GM21737 (cell line): Measurements from ENCODE around the gene TMEM213.

ENCODE experiments used
- ATAC-seq: cut with Tn5 transposase; IDR thresholded peaks from one replicate; pipeline ENCODE4 v1.9.1; 2021; ENCODE audit warnings: mild to moderate bottlenecking, moderate library complexity; ENCODE audit not compliant: unreplicated experiment

Gene TMEM213

GRCh38 chr7:138837627-138838026, 39.8 kb downstream of the TMEM213 start:
- ATAC-seq = no peak

GRCh38 chr7:138838166-138838565, 40.4 kb downstream of the TMEM213 start:
- ATAC-seq = no peak

GRCh38 chr7:138842111-138842510, 44.3 kb downstream of the TMEM213 start:
- ATAC-seq = no peak

GRCh38 chr7:138843632-138844580, 46.1 kb downstream of the TMEM213 start:
- ATAC-seq = no peak

- ATAC-seq = no peak
Measured at GRCh38 chr7:138845711-138846110, 47.9 kb downstream of the TMEM213 start.

- ATAC-seq = no peak
Measured at GRCh38 chr7:138848056-138848980, 50.5 kb downstream of the TMEM213 start.

- ATAC-seq = no peak
Measured at GRCh38 chr7:138849701-138850100, 51.9 kb downstream of the TMEM213 start.

GRCh38 chr7:138852469-138852868, 54.7 kb downstream of the TMEM213 start:
- ATAC-seq = no peak

GRCh38 chr7:138853448-138853847, 55.7 kb downstream of the TMEM213 start:
- ATAC-seq = no peak

GRCh38 chr7:138854115-138854645, 56.4 kb downstream of the TMEM213 start:
- ATAC-seq = no peak

GRCh38 chr7:138857728-138858127, 59.9 kb downstream of the TMEM213 start:
- no peak for ATAC-seq

GRCh38 chr7:138861051-138861450, 63.3 kb downstream of the TMEM213 start:
- no peak for ATAC-seq

GRCh38 chr7:138863931-138864330, 66.1 kb downstream of the TMEM213 start:
- no peak for ATAC-seq

GRCh38 chr7:138864667-138865066, 66.9 kb downstream of the TMEM213 start:
- no peak for ATAC-seq

GRCh38 chr7:138865843-138866242, 68.0 kb downstream of the TMEM213 start:
- no peak for ATAC-seq

- ATAC-seq = no peak
Measured at GRCh38 chr7:138866353-138866752, 68.6 kb downstream of the TMEM213 start.

GRCh38 chr7:138867744-138868143, 70.0 kb downstream of the TMEM213 start:
- no peak for ATAC-seq

GRCh38 chr7:138868711-138869110, 70.9 kb downstream of the TMEM213 start:
- ATAC-seq = no peak

- ATAC-seq = no peak
Measured at GRCh38 chr7:138869353-138869752, 71.6 kb downstream of the TMEM213 start.

GRCh38 chr7:138871065-138871813, 73.4 kb downstream of the TMEM213 start:
- no peak for ATAC-seq

- ATAC-seq = no peak
Measured at GRCh38 chr7:138871814-138872090, 74.0 kb downstream of the TMEM213 start.
